Upper lobe of left lung (tissue), 4 donors: ENCODE results near the gene NBEA.

Experiments
- CTCF ChIP-seq, 6 experiments: fragments of 450-650 bp in 4 of 6; fragments of 200-600 bp in 2 of 6; sonication (generic) in 2 of 6; IDR thresholded peaks; one replicate each; pipeline ENCODE4 v1.5.1; 2016 to 2019; ENCODE audit warnings: antibody characterized with exemption in 6 of 6
- POLR2A ChIP-seq, 4 donors: fragments of 450-650 bp; IDR thresholded peaks; one replicate each; pipeline ENCODE4 v1.5.1; 2016 to 2017; ENCODE audit warnings: antibody characterized with exemption in 4 of 4, mild to moderate bottlenecking in 2 of 4
- POLR2AphosphoS5 ChIP-seq, 2 donors: sonication (generic); formaldehyde crosslinking; IDR thresholded peaks; one replicate each; pipeline ENCODE4 v1.5.1; 2017; ENCODE audit warnings: antibody characterized with exemption in 2 of 2

- TF ChIP-seq POLR2AphosphoS5 (IDR thresholded peaks at IDR 0.05): no peak
- no peak for TF ChIP-seq CTCF (IDR thresholded peaks at IDR 0.05)
- TF ChIP-seq POLR2A (IDR thresholded peaks at IDR 0.05): no peak
Measured at GRCh38 chr13:35646056-35646774, 704.1 kb downstream of the NBEA start.
